Stimulated activated CD8-positive, alpha-beta memory T cell treated with anti-CD3 and anti-CD28 coated beads, Interleukin-12 subunit alpha, Interleukin-12 subunit beta, amount 100 ng/mL, for 24 hours (primary cell): ENCODE results near the gene ZNF689.
"Not testable (repeated sequence)": the region's sequence is repeated elsewhere in the genome, so short reads cannot be mapped to it uniquely, and the experiment has no call there.

Experiments
- DNase-seq: peaks from one replicate; pipeline ENCODE4 v3.0.0-alpha.2; 2020; ENCODE audit errors: extremely low read depth

The ZNF689 gene

DNA sequence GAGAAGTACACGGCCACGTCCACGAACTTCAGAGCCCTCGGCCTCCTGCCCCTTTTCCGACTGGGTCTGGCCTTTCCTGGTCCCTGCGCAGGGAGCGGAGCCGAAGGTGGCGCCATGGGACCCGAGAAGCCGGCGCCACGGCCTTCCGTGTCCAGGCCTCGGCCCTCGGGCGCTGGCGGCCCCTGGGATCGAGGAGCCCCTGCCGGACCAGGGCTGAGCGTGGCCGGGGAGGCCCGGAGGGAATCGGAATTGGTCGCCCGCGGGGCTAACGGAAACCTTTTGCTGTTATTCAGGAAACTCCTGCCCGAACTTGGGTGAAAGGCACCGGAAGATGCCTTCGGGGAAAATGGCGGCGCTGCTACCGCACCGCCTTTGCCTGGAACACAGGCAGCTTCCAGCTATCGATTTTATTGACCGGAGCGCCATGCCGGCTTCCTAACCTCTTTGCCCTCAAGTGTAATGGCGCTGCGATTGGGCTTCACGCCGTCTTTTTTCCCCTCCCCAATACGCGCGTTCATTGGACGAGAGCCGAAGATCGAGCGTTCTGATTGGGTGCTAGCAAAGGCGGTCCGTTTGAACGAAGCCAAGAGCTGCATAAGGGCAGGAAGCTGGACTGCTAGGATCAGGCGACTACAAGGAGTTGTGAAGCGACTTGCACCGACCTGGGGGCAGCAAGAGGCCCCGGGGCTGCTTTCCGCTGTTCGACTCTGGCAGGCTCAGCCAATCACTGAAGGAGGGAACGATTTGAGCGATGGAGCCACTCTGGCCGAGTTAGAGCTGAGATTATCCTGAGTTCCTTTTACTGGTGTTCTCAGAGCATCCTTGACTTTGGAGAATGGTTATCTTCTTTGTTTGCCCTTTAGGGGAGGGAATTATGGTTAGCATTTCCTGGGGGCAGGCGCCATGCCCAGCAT lies at the start of gene ZNF689:
Gene ZNF689 (minus strand): TSS at position 464 of the 914 bp plus-strand sequence. CDS start 348 bp downstream, at position 116.
- DNase-seq: peak; percentile 71

DNA sequence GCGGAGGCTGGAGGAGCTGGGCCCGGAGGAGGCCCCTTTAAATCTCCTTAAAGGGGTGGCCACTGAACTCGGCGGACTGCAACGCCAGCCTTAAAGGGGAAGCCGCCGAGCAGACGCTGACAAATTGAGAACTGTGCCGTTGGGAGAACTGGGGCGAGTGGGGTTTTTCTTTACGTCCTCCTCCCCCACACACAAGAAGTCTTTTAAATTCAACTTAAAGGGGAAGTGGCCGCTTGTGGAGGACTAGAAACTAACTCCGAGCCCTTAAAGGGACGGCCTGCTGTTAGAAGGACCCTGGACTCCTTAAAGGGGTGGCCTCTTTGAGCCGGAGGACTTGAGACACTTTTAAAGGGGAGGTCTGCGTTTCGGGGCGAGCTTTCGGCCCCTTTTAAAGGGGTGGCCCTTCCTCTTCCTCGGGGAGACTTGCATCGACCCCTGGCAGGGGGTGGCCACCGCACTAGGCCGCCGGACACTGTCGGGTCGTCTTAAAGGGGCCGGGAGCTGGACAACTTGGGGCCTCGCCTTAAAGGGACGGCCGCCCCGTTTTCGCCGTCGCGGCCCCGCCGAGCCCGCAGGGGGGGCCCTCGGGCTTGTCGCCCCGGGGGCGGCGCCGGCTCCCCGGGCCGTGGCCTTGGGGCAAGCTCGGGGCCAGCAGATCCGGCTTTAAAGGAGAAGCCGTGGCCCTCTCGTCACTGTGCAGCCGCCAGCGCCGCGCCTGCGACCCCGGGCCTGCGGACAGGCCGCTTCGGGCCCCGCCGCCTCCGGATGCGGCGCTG lies 48.7 kb upstream of the ZNF689 start:
- DNase-seq: no peak

DNA sequence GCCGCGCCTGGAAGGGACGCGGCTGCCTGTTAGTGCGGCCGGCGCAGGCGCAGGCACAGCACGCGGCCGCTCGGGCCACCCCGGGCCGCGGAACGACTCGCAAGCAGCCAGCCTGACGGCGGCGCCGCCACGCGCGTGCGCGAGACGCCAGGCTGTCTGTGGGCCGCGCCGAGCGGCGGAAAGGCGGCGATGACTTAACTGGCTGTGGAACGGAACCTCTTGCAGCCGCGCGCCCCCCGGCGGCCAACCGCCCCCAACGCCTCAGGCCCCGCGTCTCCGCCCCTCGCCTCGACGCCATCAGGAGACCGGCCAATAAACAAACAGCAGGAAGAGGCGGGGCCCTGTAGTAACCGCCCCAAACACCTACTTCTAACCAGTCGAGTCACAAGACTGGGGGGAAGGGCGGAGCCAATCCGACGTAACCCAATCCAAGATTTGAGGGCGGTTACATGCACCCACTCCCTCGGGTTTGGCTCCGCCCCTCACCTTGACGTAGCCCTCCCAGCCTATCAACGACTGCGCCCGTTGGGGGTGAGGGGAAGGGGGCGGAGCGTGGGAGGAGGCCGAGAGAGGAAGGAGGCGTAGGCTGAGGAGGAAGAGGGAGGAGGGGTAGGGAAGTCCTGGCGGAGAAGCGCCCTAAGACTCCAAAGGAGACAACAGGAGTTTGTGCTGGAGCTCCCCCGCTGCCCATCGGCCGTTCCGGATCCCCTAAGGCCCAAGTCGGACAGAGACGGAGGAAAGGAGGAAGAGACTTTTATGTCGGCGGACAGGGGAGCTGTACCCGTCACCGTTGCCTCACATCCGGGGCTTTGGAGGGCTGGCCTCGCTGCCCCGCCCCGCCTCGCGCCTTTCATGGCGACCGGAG lies 47.9 kb upstream of the ZNF689 start, which contains the start of gene FBRS:
Gene FBRS (plus strand): TSS at position 566 of the 865 bp plus-strand sequence. CDS start 1,088 bp downstream, outside the sequence.
- DNase-seq: peak; percentile 100

DNA sequence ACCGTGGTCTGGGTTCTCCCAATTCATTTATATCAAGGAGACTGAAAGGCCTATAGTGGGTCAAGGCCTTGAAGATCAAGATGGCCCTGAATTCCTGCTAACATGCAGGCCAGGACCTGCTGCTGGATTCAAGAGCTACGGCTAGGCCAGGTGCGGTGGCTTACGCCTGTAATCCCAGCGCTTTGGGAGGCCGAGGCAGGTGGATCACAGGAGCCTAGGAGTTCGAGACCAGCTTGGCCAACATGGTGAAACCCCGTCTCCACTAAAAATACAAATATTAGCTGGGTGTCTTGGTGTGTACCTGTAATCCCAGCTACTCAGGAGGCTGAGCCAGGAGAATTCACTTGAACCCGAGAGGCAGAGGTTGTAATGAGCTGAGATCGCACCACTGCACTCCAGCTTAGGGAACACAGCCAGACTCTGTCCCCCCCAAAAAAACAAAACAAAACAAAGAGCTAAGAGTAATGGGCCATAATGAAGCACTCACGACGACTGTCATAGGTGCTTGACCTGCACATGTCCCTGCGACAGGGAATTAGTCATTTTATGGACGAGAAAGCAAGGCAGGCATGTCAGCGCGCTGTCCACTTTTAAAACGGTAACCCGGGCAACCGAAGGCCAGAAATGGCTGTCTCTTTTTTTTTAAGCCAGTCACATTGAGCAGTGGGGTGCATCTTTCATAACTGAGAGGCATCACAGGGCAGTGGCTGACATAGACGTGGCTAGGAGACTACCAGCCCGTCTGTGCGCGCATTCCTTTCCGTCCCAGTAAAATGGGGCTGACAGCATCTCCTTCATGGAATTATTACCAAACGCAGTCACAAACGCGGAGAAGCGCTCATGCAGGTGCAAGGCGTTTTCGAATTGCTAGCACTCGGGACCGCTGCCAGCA lies 47.0 kb upstream of the ZNF689 start:
- DNase-seq: no peak

DNA sequence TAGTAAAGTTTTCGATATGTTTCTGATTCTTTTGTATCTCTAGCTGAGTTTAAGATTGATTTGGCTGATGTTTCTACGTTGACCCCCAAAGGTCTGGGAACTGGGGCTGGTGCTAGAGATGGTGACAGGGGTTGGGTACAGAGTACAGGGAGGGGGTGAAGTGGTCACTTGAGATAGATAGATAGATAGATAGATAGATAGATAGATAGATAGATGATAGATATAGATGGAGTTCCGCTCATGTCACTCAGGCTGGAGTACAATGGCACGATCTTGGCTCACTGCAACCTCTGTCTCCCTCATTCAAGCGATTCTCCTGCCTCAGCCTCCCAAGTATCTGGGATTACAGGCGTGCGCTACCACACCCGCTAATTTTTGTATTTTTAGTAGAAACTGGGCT lies 46.2 kb upstream of the ZNF689 start:
- DNase-seq: no peak

DNA sequence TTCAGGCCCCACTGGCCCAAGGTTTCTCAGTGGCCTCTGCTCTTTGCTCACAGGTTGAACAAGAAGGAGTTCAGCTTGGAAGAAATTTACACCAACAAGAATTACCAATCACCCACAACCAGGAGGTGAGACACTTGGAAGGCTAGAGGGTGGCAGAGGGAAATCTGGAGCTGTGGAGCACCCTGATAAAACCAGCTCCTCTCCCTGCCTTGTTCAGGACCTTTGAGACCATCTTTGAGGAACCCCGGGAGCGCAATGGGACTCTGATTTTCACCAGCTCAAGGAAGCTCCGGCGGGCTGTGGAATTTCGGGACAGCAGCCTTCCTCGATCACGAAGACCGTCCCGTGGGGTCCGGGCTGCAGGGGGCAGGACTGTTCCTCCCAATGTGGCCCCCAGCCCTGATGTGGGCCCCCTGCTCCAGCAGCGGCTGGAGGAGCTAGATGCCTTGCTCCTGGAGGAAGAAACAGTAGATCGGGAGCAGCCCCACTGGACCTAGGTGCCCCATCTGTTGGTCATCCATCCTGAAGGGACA lies 45.7 kb upstream of the ZNF689 start:
- no peak for DNase-seq

DNA sequence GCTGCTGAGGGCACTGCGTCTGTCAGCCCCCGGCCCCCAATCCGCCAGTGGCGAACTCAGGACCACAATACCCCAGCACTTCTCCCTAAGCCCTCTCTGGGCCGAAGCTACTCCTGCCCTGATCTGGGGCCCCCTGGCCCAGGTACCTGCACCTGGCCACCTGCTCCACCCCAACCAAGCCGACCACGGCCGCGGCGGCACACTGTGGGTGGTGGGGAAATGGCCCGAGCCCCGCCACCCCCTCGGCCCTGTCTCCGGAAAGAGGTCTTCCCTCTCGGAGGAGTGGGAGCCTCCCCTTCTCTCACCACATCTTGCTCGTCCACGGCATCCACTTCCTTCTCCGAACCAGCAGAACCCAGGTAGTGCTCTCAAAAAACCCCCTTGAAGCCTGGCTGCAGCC lies 44.7 kb upstream of the ZNF689 start:
- no peak for DNase-seq

DNA sequence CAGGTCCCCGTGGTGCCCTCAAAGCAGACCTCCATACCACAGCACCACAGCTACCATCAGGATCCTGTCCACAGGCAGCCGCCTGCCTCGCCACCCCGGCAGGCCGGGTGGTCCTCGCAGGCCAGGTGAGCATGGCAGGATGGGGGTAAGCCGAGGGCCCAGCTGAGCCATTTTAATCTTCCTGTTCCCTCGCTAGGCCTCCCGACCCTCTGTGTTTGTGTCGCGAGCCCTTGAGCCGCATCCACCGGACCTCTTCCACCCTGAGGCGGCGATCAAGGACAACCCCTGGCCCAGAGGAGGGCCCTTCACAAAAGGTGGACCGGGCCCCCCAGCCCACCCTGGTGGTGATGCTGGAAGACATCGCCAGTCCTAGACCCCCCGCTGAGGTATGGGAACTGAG lies 42.5 kb upstream of the ZNF689 start:
- no peak for DNase-seq

DNA sequence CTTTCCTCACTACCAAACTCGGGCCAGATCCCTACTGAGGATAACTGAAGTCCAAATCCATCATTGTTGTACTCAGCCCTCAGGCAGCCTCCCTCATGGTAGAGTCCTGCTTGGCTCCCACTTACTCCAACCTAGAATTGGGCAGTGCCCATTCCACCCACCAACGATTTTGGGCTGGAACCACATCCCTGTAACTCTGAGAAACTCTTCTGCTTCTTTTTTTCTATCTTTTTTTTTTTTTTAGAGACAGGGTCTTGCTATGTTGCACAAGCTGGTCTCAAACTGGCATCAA lies 41.8 kb upstream of the ZNF689 start:
- no peak for DNase-seq

DNA sequence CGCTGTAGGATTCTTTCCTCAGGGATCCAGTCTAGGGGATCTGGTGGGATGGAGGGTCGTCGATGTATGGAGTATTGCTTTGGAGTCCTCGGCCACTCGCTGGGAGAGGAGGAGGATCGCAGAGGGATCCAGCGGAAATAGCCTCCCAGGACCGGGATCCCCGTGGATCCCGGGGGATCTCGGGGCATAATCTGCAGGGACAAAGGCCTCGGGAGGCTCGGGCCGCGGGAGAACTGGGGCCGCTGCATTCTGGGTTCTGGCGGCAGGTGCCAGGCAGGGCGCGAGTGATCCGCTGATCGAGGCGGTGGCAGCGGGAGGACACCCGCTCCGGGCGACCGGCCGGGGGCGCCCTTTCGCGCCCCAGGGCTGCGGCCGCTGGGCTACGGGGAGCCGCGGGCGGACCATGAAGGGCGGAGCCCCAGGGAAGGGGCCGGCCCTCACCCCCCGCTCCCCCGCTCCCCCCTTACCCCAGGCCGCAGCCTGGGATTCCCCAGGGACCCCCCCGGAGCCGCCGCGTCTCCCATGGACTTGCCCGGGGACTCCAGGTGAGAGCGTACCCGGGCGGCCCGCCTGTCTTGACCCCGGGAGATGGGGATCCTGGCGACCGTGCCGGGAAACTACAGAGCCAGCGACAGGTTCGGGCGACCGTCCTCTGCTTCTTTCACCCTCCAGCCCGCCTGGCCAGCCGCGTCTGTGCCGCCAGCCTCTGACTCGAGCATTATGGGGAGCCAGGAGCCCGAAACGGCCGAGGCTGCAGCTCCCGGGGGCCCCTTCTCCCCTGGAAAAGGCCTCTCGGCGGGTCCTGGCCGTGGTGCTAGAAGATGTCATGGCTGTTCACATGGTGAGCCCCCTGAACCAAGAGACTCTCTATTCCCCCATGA lies 41.2 kb upstream of the ZNF689 start:
- no peak for DNase-seq

DNA sequence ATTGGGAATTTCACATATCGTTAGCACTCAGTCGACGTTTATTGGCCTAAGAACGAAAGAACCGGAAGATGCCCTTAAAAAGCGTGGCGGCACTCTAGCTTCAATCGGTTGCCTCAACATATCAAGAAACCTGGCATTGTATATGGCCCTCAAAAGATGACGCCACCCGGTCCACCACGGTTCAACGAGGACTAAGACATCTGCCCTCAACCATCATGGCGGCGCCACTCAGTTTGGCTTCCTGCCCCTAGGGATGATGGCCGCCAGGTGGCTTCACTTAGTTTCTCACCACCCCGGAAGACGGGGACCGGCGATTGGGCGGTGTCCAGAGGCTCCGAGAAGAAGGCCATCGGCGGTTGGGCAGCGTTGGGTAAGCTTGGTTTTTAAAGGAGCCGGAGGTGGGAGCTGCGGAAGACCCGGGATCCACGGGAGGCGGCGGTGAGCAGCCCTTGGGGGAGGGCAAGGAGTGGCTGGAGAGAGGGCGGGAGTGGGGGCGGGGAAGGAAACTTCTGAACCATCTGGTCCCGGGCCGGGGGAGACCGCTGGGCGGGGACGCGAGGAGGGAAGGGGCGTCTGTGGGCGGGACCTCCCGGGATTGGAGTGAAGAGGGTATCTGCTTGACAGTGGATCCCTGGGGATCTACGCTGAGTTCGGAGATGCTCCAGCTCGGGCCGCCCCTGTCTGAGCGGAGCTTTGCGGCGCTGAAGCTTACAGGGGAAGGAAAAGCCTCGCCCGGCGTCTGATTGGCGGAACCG lies 40.4 kb upstream of the ZNF689 start, which contains the start of gene PRR14:
Gene PRR14 (plus strand): TSS at position 592 of the 755 bp plus-strand sequence. CDS start 686 bp downstream, outside the sequence.
- DNase-seq: peak; percentile 97

DNA sequence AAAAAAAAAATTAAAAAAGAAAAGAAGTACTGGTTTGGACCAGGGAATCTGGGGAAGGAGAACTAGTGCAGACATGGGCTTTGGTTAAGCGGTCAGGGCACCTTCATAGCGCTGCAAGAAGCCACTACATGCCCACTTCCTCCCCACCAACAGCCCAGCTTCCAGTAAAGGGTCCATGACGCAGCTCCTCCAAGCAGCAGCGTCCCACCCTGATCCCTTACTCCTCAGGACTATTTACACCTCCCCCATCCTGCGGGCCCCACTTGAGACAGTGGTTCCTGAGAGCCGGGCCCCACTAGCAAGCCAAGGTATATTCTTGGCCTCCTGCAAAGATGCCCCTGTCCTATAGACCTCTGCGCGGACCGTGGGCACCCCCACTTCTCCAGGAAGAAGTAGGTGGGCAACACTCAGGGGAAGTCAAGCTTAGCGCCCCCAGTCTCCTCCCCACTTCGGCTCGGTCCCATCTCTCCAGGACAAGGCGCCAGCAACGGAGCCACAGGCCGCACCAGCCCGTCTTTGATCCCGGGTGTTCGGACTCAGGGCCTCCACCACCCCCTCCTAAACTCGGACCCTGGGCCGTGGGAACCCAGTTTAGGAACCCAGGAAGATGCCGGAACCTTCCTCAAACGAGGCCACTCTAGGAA lies 39.7 kb upstream of the ZNF689 start:
- no peak for DNase-seq

DNA sequence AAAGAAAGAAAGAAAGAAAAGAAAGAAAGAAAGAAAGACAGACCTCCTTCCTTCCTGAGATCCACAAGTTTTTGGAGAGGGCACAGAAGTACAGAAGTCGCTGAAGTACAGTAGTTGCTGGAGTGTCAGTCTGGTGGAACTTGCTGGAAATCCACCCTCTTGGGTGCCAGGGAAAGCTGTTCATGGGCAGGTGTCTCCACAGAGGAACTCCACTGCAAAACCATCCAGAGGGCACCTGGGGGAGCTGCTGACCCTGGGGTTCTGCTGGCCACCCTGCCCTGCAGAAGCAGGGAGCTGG lies 37.0 kb upstream of the ZNF689 start:
- no peak for DNase-seq

DNA sequence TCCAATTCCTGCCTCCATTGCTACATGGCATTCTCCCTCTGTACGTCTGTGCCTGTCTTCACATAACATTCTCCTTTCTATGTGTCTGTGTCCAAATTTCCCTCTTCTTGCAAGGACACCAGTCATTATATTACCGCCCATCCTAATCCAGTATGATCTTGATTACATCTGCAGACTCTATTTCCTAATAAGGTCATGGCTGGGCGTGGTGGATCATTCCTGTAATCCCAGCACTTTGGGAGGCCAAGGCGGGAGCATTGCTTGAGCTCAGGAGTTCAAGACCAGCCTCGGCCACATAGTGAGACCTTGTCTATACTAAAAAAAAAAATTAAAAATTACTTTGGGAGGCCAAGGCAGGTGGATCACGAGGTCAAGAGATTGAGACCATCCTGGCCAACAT lies 35.5 kb upstream of the ZNF689 start:
- DNase-seq: no peak

DNA sequence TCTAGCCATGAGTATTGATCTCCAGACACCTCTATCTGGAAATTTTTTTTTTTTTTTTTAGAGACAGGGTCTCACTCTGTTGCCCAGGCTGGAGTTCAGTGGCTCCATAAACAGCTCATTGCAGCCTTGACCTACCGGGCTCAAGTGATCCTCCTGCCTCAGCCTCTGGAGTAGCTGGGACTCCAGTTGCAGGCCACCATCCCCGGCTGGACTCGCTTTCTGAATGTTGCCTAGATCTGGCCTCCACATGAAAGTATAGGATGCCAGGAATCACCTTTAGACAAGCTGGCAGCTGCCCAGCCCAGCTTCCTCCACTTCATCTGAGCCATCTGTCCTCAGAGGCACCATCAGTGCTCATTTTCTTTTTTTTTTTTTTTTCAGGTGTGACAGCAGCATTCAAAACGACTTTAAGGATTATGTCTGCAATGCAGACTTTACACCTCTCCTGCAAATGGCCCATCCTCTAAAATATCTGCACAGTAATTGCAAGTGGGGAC lies 34.2 kb upstream of the ZNF689 start:
- DNase-seq: no peak

DNA sequence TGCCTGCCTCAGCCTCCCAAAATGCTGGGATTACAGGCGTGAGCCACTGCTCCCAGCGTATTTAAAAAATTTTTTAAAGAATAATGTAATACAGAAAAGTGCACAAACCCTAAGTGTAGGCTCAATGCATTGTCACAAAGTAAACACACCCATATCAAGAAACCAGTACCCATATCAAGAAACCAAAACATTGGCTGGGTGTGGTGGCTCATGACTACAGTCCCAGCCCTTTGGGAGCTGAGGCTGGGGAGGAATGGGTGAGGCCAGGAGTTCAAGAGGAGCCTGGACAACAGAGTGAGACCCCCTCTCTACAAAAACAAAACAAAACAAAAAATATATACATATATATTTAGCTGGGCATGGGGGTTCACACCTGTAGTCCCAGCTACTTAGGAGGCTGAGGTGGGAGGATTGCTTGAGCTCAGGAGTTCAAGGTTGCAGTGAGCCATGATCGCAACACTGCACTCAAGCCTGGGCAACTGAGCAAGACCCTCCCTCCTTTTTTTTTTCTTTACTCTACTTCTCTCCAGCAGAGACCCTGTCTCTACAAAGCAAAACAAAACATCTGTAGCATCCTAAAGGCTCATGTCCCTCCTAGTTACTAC lies 31.3 kb upstream of the ZNF689 start:
- no peak for DNase-seq

DNA sequence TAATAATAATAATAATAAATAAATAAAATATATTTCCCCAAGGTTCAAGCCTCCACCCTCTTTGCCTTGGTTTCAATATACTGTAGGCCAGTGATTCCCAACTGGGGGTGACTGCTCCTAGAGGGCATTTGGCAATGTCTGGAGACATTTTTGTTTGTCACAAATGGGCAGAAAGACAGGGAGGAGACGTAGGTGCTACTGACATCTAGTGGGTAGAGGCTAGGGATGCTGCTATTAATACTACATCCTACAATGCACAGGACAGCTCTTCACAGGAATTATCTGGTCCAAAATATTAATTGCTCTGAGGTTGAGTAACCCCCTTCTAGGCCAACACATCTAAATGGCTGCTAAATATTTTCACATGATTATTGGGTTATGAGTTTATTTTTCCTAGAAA lies 27.8 kb upstream of the ZNF689 start:
- no peak for DNase-seq

DNA sequence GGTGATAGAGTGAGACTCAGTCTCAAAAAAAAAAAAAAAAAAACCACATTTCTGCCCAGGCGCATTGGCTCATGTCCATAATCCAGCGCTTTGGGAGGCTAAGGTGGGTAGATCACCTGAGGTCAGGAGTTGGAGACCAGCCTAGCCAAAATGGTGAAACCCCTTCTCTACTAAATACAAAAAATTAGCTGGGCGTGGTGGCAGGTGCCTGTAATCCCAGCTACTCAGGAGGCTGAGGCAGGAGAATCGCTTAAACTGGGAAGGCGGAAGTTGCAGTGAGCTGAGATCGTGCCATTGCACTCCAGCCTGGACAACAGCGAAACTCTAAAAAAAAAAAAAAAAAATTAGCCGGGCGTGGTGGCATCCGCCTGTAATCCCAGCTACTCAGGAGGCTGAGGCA lies 26.9 kb upstream of the ZNF689 start:
- not testable (repeated sequence) for DNase-seq
